B cell (primary cell): ENCODE data around the gene CBLN3. TPM values are rescaled to one million over a fixed set of nuclear protein-coding genes. Genes with fewer than 3 reads are reported as not detected.

Experiments
- ATAC-seq: fragments of 200-7000 bp; cut with Tn5 transposase; one replicate; pipeline ENCODE4 v1.10.0; 2021; ENCODE audit warnings: low read depth, mild to moderate bottlenecking, moderate number of reproducible peaks, moderate library complexity
- CTCF ChIA-PET: fragments of 350-600 bp; sonication (Branson Sonifier 250); formaldehyde crosslinking; loops from one replicate; lab custom pipeline; 2021; ENCODE audit warnings: antibody characterized with exemption, inconsistent platforms; lab: Charles Lee
- POLR2A ChIA-PET: fragments of 350-600 bp; sonication (Branson Sonifier 250); formaldehyde crosslinking; loops from one replicate; lab custom pipeline; 2021; ENCODE audit warnings: antibody characterized with exemption; lab: Charles Lee
- DNase-seq: peaks from one replicate; pipeline ENCODE4 v3.0.0; 2013
- H2AFZ ChIP-seq: 2 replicates; pipeline ENCODE4 v1.6.1; 2012; ENCODE audit warnings: mild to moderate bottlenecking, low read depth, low read length; ENCODE audit not compliant: insufficient read depth, poor library complexity, severe bottlenecking
- H3K27ac ChIP-seq, 2 donors: 1 replicate in 1 of 2; 2 replicates in 1 of 2; pipeline ENCODE4 v1.5.1; 2012 to 2013; ENCODE audit warnings: low read length in 2 of 2, mild to moderate bottlenecking in 2 of 2, moderate library complexity in 1 of 2
- H3K27me3 ChIP-seq, 4 experiments: fragments of 200-600 bp in 1 of 4; sonication (generic) in 1 of 4; replicated peaks in 1 of 4; 1 replicate in 2 of 4; 2 replicates in 2 of 4; pipeline versions ENCODE4 v1.6.1 to v1.7.0; 2013 to 2016; ENCODE audit warnings: low read length in 3 of 4, mild to moderate bottlenecking in 2 of 4, mixed read lengths in 1 of 4, moderate library complexity in 1 of 4; ENCODE audit not compliant: insufficient read depth in 4 of 4, control insufficient read depth in 3 of 4; ENCODE audit errors: control extremely low read depth in 1 of 4
- H3K36me3 ChIP-seq, 2 experiments: replicated peaks in 1 of 2; 1 replicate in 1 of 2; 2 replicates in 1 of 2; pipeline versions ENCODE4 v1.6.1 to v1.7.1; 2013; ENCODE audit warnings: low read length in 1 of 2; ENCODE audit not compliant: insufficient read depth in 2 of 2, control insufficient read depth in 1 of 2; ENCODE audit errors: control extremely low read depth in 1 of 2, extremely low read depth in 1 of 2
- H3K4me1 ChIP-seq, 2 donors: fragments of 200-600 bp in 1 of 2; sonication (generic) in 1 of 2; 1 replicate in 1 of 2; 2 replicates in 1 of 2; pipeline versions ENCODE4 v1.5.1 to v1.6.1; 2013 to 2017; ENCODE audit warnings: low read length in 2 of 2; ENCODE audit not compliant: control insufficient read depth in 2 of 2, insufficient read depth in 2 of 2
- H3K4me2 ChIP-seq: replicated peaks from 2 replicates; pipeline ENCODE3; 2012; ENCODE audit warnings: mild to moderate bottlenecking, low read depth, low read length; ENCODE audit not compliant: poor library complexity, severe bottlenecking
- H3K4me3 ChIP-seq, 5 experiments: fragments of 200-600 bp in 1 of 5; sonication (generic) in 1 of 5; 1 replicate in 3 of 5; 2 replicates in 2 of 5; pipeline versions ENCODE4 v1.5.1 to v1.7.0; 2011 to 2016; ENCODE audit warnings: low read length in 4 of 5, mild to moderate bottlenecking in 4 of 5, low read depth in 2 of 5, control low read depth in 1 of 5, moderate library complexity in 1 of 5; ENCODE audit not compliant: insufficient read depth in 1 of 5; ENCODE audit errors: control extremely low read depth in 1 of 5, extremely low read depth in 1 of 5
- H3K79me2 ChIP-seq: fragments of 200-600 bp; sonication (generic); one replicate; pipeline ENCODE4 v1.6.0; 2016; ENCODE audit warnings: low read length; ENCODE audit not compliant: control insufficient read depth, insufficient read depth
- H3K9ac ChIP-seq: fragments of 200-600 bp; sonication (generic); 2 replicates; pipeline ENCODE4 v1.6.1; 2017; ENCODE audit warnings: mild to moderate bottlenecking, low read length, moderate library complexity
- H3K9me3 ChIP-seq, 3 donors: one replicate each; pipeline versions ENCODE4 v1.6.1 to v1.7.1; 2013; ENCODE audit warnings: low read length in 2 of 3; ENCODE audit not compliant: control insufficient read depth in 2 of 3, insufficient read depth in 1 of 3; ENCODE audit errors: control extremely low read depth in 1 of 3
- H4K20me1 ChIP-seq: 2 replicates; pipeline ENCODE4 v1.6.0; 2012; ENCODE audit warnings: mild to moderate bottlenecking, low read length; ENCODE audit not compliant: insufficient read depth, control insufficient read depth, poor library complexity, severe bottlenecking
- H3K27ac Mint-ChIP-seq: one replicate; pipeline ENCODE4 v1.8.0; 2021; ENCODE audit warnings: mixed read lengths
- H3K27me3 Mint-ChIP-seq: one replicate; pipeline ENCODE4 v1.8.0; 2021; ENCODE audit warnings: mixed read lengths
- H3K4me1 Mint-ChIP-seq: one replicate; pipeline ENCODE4 v1.8.0; 2021; ENCODE audit warnings: mixed read lengths
- H3K4me3 Mint-ChIP-seq: one replicate; pipeline ENCODE4 v1.8.0; 2021; ENCODE audit warnings: mixed read lengths
- H3K9me3 Mint-ChIP-seq: one replicate; pipeline ENCODE4 v1.8.0; 2022; ENCODE audit warnings: mixed read lengths; ENCODE audit not compliant: insufficient read depth
- CTCF ChIP-seq: fragments of 200-600 bp; IDR thresholded peaks from one replicate; pipeline ENCODE4 v1.8.0; 2022; ENCODE audit warnings: antibody characterized with exemption, mild to moderate bottlenecking
- EZH2 ChIP-seq: IDR thresholded peaks from 2 replicates; pipeline ENCODE4 v1.6.1; 2012; ENCODE audit warnings: borderline replicate concordance, low read depth, mild to moderate bottlenecking, moderate library complexity, low read length; ENCODE audit not compliant: insufficient read depth, poor library complexity, severe bottlenecking
- WGBS: methylation state at CpG from one replicate; pipeline ENCODE4 v1.1.5; 2013; ENCODE audit warnings: missing lambda C conversion rate; ENCODE audit not compliant: insufficient coverage; 5-methylcytosine and 5-hydroxymethylcytosine counted together
- intact Hi-C: fragments of 100-400 bp; cut with micrococcal nuclease; formaldehyde crosslinking; loops from one replicate; pipeline ENCODE4 v1.10.0; 2022
- polyA plus RNA-seq: library from polyadenylated mRNA; depleted of rRNA; stranded (reverse); fragments of >200 nt; gene quantifications from 2 replicates; pipeline ENCODE4 v1.2.3, GENCODE V29; 2012
- total RNA-seq, 2 donors: library from RNA; stranded (reverse); fragments of 120-200 nt in 1 of 2; gene quantifications; 1 replicate in 1 of 2; 2 replicates in 1 of 2; pipeline versions ENCODE4 v1.2.3 to v1.2.4, GENCODE V29; 2013 to 2022

The CBLN3 gene
- total and polyA plus RNA-seq, 2 donors (not counting 1 experiment from before 2014, with no cell fraction given): 35.0 to 134 TPM

- H3K9ac ChIP-seq: peak within 1 kb of the TSS; percentile 62
- H2AFZ ChIP-seq: peak within 1 kb of the TSS; percentile 81
- H3K4me2 ChIP-seq: peak within 1 kb of the TSS; percentile 94
- H3K9me3 ChIP-seq: no peaks in the 10 kb centered on the region
- intact Hi-C loops: loop anchor here (2.0 kb wide), 1 partner anchor 58 kb away; no protein-coding TSS in a partner anchor
- Mint-ChIP-seq H3K4me3 (peak within 1 kb of the TSS; percentile 75), H3K4me1 (peaks cover 11% of the 10 kb centered on the region), H3K27ac (no peak within 1 kb of the TSS), H3K27me3 (peaks cover 25% of the 10 kb centered on the region), H3K9me3 (no peaks in the 10 kb centered on the region)
- WGBS: 5% methylated on average over 45 of the region's 57 CpGs
- DNase-seq (peak; percentile 44), ATAC-seq (peak; percentile 77)
- H3K36me3 ChIP-seq: no peaks in the 10 kb centered on the region
- POLR2A ChIA-PET: interaction anchor here (0.6 to 1.4 kb wide), 3 partner anchors 11 to 66 kb away, joined by 3 to 6 read pairs (median 6); no protein-coding TSS in a partner anchor
- TF ChIP-seq EZH2 (no peak), CTCF (no peak)
- H3K27me3 ChIP-seq: peaks cover 0 to 18% (median under 1%) of the 10 kb centered on the region in 4 experiments
- peaks cover 9 to 12% of the 10 kb centered on the region in 2 donors for H3K4me1 ChIP-seq
- peak within 1 kb of the TSS in 4 of 5 experiments; percentile 26 to 56 (median 52) for H3K4me3 ChIP-seq
- H3K27ac ChIP-seq: no peak within 1 kb of the TSS
- H4K20me1 ChIP-seq: no peaks in the 10 kb centered on the region
- no peaks in the 10 kb centered on the region for H3K79me2 ChIP-seq
- CTCF ChIA-PET: interaction anchor here (0.9 to 2.0 kb wide), 5 partner anchors 8 to 65 kb away, joined by 4 to 6 read pairs (median 6); no protein-coding TSS in a partner anchor
Measured at GRCh38 chr14:24398653-24399446, 30.6 kb downstream of the CBLN3 start, which contains the start of gene NYNRIN. NYNRIN (plus strand) TSS chr14:24399003; CDS start chr14:24399247, 244 bp downstream.
